Tibial nerve (tissue), 3 donors: Measurements from ENCODE around the gene TENM4.

Source experiments
- CTCF ChIP-seq, 5 experiments: fragments of 200-600 bp in 3 of 5; fragments of 450-650 bp in 2 of 5; sonication (generic) in 3 of 5; IDR thresholded peaks; one replicate each; pipeline ENCODE4 v1.5.1; 2016 to 2019; ENCODE audit warnings: antibody characterized with exemption in 5 of 5, mild to moderate bottlenecking in 3 of 5, moderate library complexity in 2 of 5
- POLR2A ChIP-seq, 2 donors: fragments of 450-650 bp; IDR thresholded peaks; one replicate each; pipeline ENCODE4 v1.6.1; 2017; ENCODE audit warnings: antibody characterized with exemption in 2 of 2, mild to moderate bottlenecking in 2 of 2, moderate library complexity in 2 of 2

DNA sequence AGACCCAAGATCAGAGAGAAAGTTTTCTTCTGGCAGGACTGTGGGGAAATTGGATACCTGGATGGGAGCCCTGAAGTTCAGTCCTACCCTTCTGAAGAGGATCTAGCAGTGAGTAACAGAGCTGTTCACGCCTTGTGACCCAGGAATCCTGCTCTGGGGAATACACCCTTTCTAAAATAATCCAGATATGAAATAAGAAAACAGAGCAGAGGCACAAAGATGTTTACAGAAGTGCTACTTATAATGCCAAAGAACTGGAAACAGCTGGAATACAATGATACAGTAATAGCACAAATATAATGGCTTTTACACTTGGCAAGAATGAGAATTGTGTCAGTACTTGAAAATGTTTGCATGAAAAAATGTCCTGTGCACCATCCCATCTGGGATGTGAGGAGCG is 562.2 kb downstream of the TENM4 start:
- TF ChIP-seq CTCF (IDR thresholded peaks at IDR 0.05) (no peak), POLR2A (IDR thresholded peaks at IDR 0.05) (no peak)
